Endothelial cell of umbilical vein (primary cell): Measurements from ENCODE around the gene LNX2. TPM values are rescaled to one million over a fixed set of nuclear protein-coding genes. Genes with fewer than 3 reads are reported as not detected.

Source experiments
- BruUV-seq: library from RNA; stranded (reverse); fragments of 400-500 nt; replicated peaks from 2 replicates; lab custom pipeline; 2021; lab: Mats Ljungman, UMichigan
- CTCF ChIA-PET: fragments of 300-600, 350-600 bp; sonication (Branson Sonifier 250); formaldehyde crosslinking; loops from one replicate; lab custom pipeline; 2021; ENCODE audit warnings: antibody characterized with exemption, inconsistent platforms; lab: Charles Lee
- POLR2A ChIA-PET: fragments of 300-600, 350-600 bp; sonication (Branson Sonifier 250); formaldehyde crosslinking; loops from one replicate; lab custom pipeline; 2021; ENCODE audit warnings: antibody characterized with exemption, inconsistent platforms; lab: Charles Lee
- DNase-seq: peaks from one replicate; pipeline ENCODE4 v3.0.0-alpha.2; 2011; ENCODE audit warnings: low read depth, low spot score
- FAIRE-seq: peaks from 2 replicates; lab custom pipeline; 2011; peaks lifted over from hg19 to GRCh38; lab: Jason Lieb, UNC
- H2AFZ ChIP-seq: 2 replicates; pipeline ENCODE4 v1.6.0; 2012; ENCODE audit warnings: low read depth, low read length, control low read depth, inconsistent platforms
- H3K27ac ChIP-seq: 2 replicates; pipeline ENCODE4 v1.5.1; 2011; ENCODE audit warnings: low read depth, mild to moderate bottlenecking, control low read depth, low read length, moderate library complexity; ENCODE audit not compliant: insufficient read depth
- H3K27me3 ChIP-seq, 2 experiments: 2 replicates each; pipeline versions ENCODE4 v1.6.0 to v1.6.1; 2011; ENCODE audit warnings: low read length in 2 of 2, mixed read lengths in 1 of 2; ENCODE audit not compliant: control insufficient read depth in 2 of 2, insufficient read depth in 2 of 2
- H3K36me3 ChIP-seq, 2 experiments: 2 replicates in 1 of 2; 3 replicates in 1 of 2; pipeline ENCODE4 v1.5.1; 2011; ENCODE audit warnings: low read length in 2 of 2, mild to moderate bottlenecking in 1 of 2, moderate library complexity in 1 of 2; ENCODE audit not compliant: control insufficient read depth in 2 of 2, insufficient read depth in 2 of 2; ENCODE audit errors: extremely low read depth in 1 of 2
- H3K4me1 ChIP-seq: 3 replicates; pipeline ENCODE4 v1.5.1; 2011; ENCODE audit warnings: mild to moderate bottlenecking, low read length; ENCODE audit not compliant: control insufficient read depth, insufficient read depth; ENCODE audit errors: extremely low read depth
- H3K4me2 ChIP-seq: 2 replicates; pipeline ENCODE4 v1.6.1; 2011; ENCODE audit warnings: low read length, control low read depth, mixed read lengths; ENCODE audit not compliant: insufficient read depth
- H3K4me3 ChIP-seq, 3 experiments: fragments of 200-600 bp in 1 of 3; sonication (generic), shearing (Covaris generic) in 1 of 3; replicated peaks in 1 of 3; 2 replicates each; pipeline ENCODE4 v1.5.1; 2011 to 2016; ENCODE audit warnings: control low read depth in 3 of 3, low read length in 3 of 3, mild to moderate bottlenecking in 2 of 3, inconsistent platforms in 1 of 3, low read depth in 1 of 3, moderate library complexity in 1 of 3; ENCODE audit not compliant: insufficient read depth in 1 of 3
- H3K79me2 ChIP-seq: 2 replicates; pipeline ENCODE4 v1.6.0; 2012; ENCODE audit warnings: low read length, inconsistent platforms; ENCODE audit not compliant: control insufficient read depth, insufficient read depth
- H3K9ac ChIP-seq: replicated peaks from 2 replicates; pipeline ENCODE3; 2011; ENCODE audit warnings: low read length, control low read depth; ENCODE audit not compliant: insufficient read depth; ENCODE audit errors: extremely low read depth
- H3K9me1 ChIP-seq: replicated peaks from 3 replicates; pipeline ENCODE4 v1.6.0; 2011; ENCODE audit warnings: mild to moderate bottlenecking, low read length; ENCODE audit not compliant: control insufficient read depth, insufficient read depth; ENCODE audit errors: extremely low read depth
- H3K9me3 ChIP-seq: replicated peaks from 2 replicates; pipeline ENCODE4 v1.5.1; 2012; ENCODE audit warnings: low read length, inconsistent platforms; ENCODE audit not compliant: control insufficient read depth, insufficient read depth
- H4K20me1 ChIP-seq: replicated peaks from 2 replicates; pipeline ENCODE3; 2011; ENCODE audit warnings: mild to moderate bottlenecking, low read length; ENCODE audit not compliant: control insufficient read depth, insufficient read depth; ENCODE audit errors: extremely low read depth
- EZH2 ChIP-seq: IDR thresholded peaks from 2 replicates; pipeline ENCODE4 v1.6.1; 2012; ENCODE audit warnings: borderline replicate concordance, low read depth, mild to moderate bottlenecking, moderate library complexity, low read length, inconsistent platforms; ENCODE audit not compliant: severe bottlenecking
- FOS ChIP-seq: IDR thresholded peaks from 2 replicates; pipeline ENCODE4 v1.6.1; 2011; ENCODE audit warnings: mild to moderate bottlenecking, low read length, moderate library complexity, borderline replicate concordance; ENCODE audit not compliant: insufficient read depth
- GATA2 ChIP-seq: IDR thresholded peaks from 2 replicates; pipeline ENCODE4 v1.7.0; 2011; ENCODE audit warnings: low read depth, mild to moderate bottlenecking, moderate library complexity, mixed read lengths, low read length; ENCODE audit not compliant: insufficient read length, insufficient read depth
- JUN ChIP-seq: IDR thresholded peaks from 2 replicates; pipeline ENCODE4 v1.6.1; 2011; ENCODE audit warnings: borderline replicate concordance, low read depth; ENCODE audit not compliant: insufficient read length, insufficient read depth
- MAX ChIP-seq: IDR thresholded peaks from 2 replicates; pipeline ENCODE4 v1.6.1; 2011; ENCODE audit not compliant: insufficient read depth, insufficient read length
- MYC ChIP-seq: IDR thresholded peaks from one replicate; pipeline ENCODE4 v1.6.1; 2011; ENCODE audit warnings: mild to moderate bottlenecking, low read depth, low read length
- POLR2A ChIP-seq: IDR thresholded peaks from 2 replicates; pipeline ENCODE4 v1.6.1; 2012; ENCODE audit warnings: low read depth, mild to moderate bottlenecking, control low read depth, low read length
- POLR2AphosphoS5 ChIP-seq: IDR thresholded peaks from 2 replicates; pipeline ENCODE4 v1.6.1; 2012; ENCODE audit warnings: low read depth, mild to moderate bottlenecking, control low read depth, low read length, moderate library complexity; ENCODE audit not compliant: insufficient read depth
- dilution Hi-C: fragments of 300-500 bp; cut with MboI; formaldehyde crosslinking; loops from one replicate; pipeline ENCODE4 v1.15.0; 2019; ENCODE audit warnings: low sequenced_read_pairs; ENCODE audit not compliant: extremely low pct_ligation_motif_present
- intact Hi-C: fragments of 100-400 bp; cut with micrococcal nuclease; formaldehyde crosslinking; loops from one replicate; pipeline ENCODE4 v1.10.0; 2022
- polyA plus RNA-seq, 4 experiments: library from polyadenylated mRNA; depleted of rRNA in 3 of 4; stranded (reverse) in 3 of 4; unstranded in 1 of 4; fragments of >200 nt; gene quantifications; 2 replicates each; pipeline versions ENCODE4 v1.2.1 to v1.2.3, GENCODE V29; 2011 to 2012; ENCODE audit warnings: missing spikeins in 1 of 4
- total RNA-seq: library from RNA; stranded (reverse); gene quantifications from 2 replicates; pipeline ENCODE4 v1.2.3, GENCODE V29; 2021
- TF ChIP-seq, protein P1 (sequence below), 2 donors: IDR thresholded peaks; 1 replicate in 1 of 2; 2 replicates in 1 of 2; pipeline ENCODE4 v1.5.1; 2011; ENCODE audit warnings: low read length in 2 of 2, mild to moderate bottlenecking in 2 of 2, moderate library complexity in 2 of 2, control low read depth in 1 of 2, inconsistent platforms in 1 of 2, low read depth in 1 of 2; ENCODE audit not compliant: insufficient read depth in 1 of 2; ENCODE audit errors: extremely low read depth in 1 of 2

The LNX2 gene
- total and polyA plus RNA-seq, 2 donors (not counting 3 experiments of a cell fraction or from before 2014, with no cell fraction given): 7.0 to 9.1 TPM

GRCh38 chr13:27631665-27632064, 11.3 kb upstream of the LNX2 start:
- BruUV-seq: no TSS peak
- Histone ChIP-seq H4K20me1 (no peaks in the 10 kb centered on the region), H3K4me2 (no peak overlapping the region), H3K9me1 (no peaks in the 10 kb centered on the region), H3K27ac (no peak overlapping the region), H3K4me3 (no peak overlapping the region), H2AFZ (no peak overlapping the region), H3K27me3 (no peaks in the 10 kb centered on the region), H3K79me2 (peaks cover 34% of the 10 kb centered on the region), H3K36me3 (peaks cover 0 to 2% of the 10 kb centered on the region in 2 experiments), H3K9ac (no peak overlapping the region), H3K9me3 (no peaks in the 10 kb centered on the region), H3K4me1 (peaks cover 4% of the 10 kb centered on the region)
- dilution Hi-C loops (no loop called here), intact Hi-C loops (no loop called here)
- FAIRE-seq: no peak
- CTCF ChIA-PET: no interaction called here
- DNase-seq: no peak
- TF ChIP-seq FOS (no peak), POLR2AphosphoS5 (no peak), MYC (no peak), MAX (no peak), POLR2A (no peak), EZH2 (no peak), GATA2 (no peak), JUN (no peak)
- TF ChIP-seq, protein P1, sequence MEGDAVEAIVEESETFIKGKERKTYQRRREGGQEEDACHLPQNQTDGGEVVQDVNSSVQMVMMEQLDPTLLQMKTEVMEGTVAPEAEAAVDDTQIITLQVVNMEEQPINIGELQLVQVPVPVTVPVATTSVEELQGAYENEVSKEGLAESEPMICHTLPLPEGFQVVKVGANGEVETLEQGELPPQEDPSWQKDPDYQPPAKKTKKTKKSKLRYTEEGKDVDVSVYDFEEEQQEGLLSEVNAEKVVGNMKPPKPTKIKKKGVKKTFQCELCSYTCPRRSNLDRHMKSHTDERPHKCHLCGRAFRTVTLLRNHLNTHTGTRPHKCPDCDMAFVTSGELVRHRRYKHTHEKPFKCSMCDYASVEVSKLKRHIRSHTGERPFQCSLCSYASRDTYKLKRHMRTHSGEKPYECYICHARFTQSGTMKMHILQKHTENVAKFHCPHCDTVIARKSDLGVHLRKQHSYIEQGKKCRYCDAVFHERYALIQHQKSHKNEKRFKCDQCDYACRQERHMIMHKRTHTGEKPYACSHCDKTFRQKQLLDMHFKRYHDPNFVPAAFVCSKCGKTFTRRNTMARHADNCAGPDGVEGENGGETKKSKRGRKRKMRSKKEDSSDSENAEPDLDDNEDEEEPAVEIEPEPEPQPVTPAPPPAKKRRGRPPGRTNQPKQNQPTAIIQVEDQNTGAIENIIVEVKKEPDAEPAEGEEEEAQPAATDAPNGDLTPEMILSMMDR (IDR thresholded peaks at IDR 0.05; ENCODE audit: extremely low read depth in 1 of 2, insufficient read depth in 1 of 2, low read depth in 1 of 2, low read length in 2 of 2): no peak
- POLR2A ChIA-PET: no interaction called here
